ENCODE measurements around the gene CELF4. TPM values are rescaled to one million over a fixed set of nuclear protein-coding genes. Genes with fewer than 3 reads are reported as not detected.

Gene CELF4
- total and polyA plus RNA-seq, 2 donors (not counting 3 experiments of a cell fraction or from before 2014, with no cell fraction given): not detected

GRCh38 chr18:37467002-37467662 is 98.5 kb downstream of the CELF4 start:
- no peaks in the 10 kb centered on the region for H3K36me3 ChIP-seq (ENCODE audit: control insufficient read depth in 2 of 2, extremely low read depth in 1 of 2, insufficient read depth in 2 of 2, low read length in 2 of 2)
- POLR2A ChIA-PET: no interaction called here
- no peaks in the 10 kb centered on the region for H3K79me2 ChIP-seq (ENCODE audit: control insufficient read depth, insufficient read depth, low read length)
- DNase-seq (ENCODE audit: low read depth, low spot score): no peak
- H3K9ac ChIP-seq (replicated peaks; ENCODE audit: extremely low read depth, insufficient read depth, low read length): no peak overlapping the region
- dilution Hi-C loops (cut with MboI; ENCODE audit: extremely low pct_ligation_motif_present, low sequenced_read_pairs): no loop called here
- no peak overlapping the region for H2AFZ ChIP-seq (ENCODE audit: low read depth, low read length)
- no TSS peak for BruUV-seq (replicated peaks)
- FAIRE-seq: no peak
- no peaks in the 10 kb centered on the region for H3K9me3 ChIP-seq (replicated peaks; ENCODE audit: control insufficient read depth, insufficient read depth, low read length)
- H4K20me1 ChIP-seq (replicated peaks; ENCODE audit: control insufficient read depth, extremely low read depth, insufficient read depth, low read length): no peaks in the 10 kb centered on the region
- no peaks in the 10 kb centered on the region for H3K4me1 ChIP-seq (ENCODE audit: control insufficient read depth, extremely low read depth, insufficient read depth, low read length)
- H3K4me3 ChIP-seq (replicated peaks in 1 of 3; ENCODE audit: insufficient read depth in 1 of 3, low read depth in 1 of 3, low read length in 3 of 3): no peak overlapping the region
- no peak overlapping the region for H3K27ac ChIP-seq (ENCODE audit: insufficient read depth, low read depth, low read length)
- TF ChIP-seq MYC (IDR thresholded peaks at IDR 0.05; ENCODE audit: low read depth, low read length) (no peak), MAX (IDR thresholded peaks at IDR 0.05; ENCODE audit: insufficient read depth, insufficient read length) (no peak), EZH2 (IDR thresholded peaks at IDR 0.05; ENCODE audit: borderline replicate concordance, low read depth, low read length, severe bottlenecking) (no peak), POLR2A (IDR thresholded peaks at IDR 0.05; ENCODE audit: low read depth, low read length) (no peak), CTCF (IDR thresholded peaks at IDR 0.05; ENCODE audit: extremely low read depth in 1 of 2, insufficient read depth in 1 of 2, low read depth in 1 of 2, low read length in 2 of 2) (no peak), POLR2AphosphoS5 (IDR thresholded peaks at IDR 0.05; ENCODE audit: insufficient read depth, low read depth, low read length) (no peak), GATA2 (IDR thresholded peaks at IDR 0.05; ENCODE audit: insufficient read depth, insufficient read length, low read depth, low read length) (no peak), JUN (IDR thresholded peaks at IDR 0.05; ENCODE audit: borderline replicate concordance, insufficient read depth, insufficient read length, low read depth) (no peak), FOS (IDR thresholded peaks at IDR 0.05; ENCODE audit: borderline replicate concordance, insufficient read depth, low read length) (no peak)
- no peak overlapping the region for H3K4me2 ChIP-seq (ENCODE audit: insufficient read depth, low read length)
- no peaks in the 10 kb centered on the region for H3K27me3 ChIP-seq (ENCODE audit: control insufficient read depth in 2 of 2, insufficient read depth in 2 of 2, low read length in 2 of 2)
- intact Hi-C loops (cut with micrococcal nuclease): no loop called here
- H3K9me1 ChIP-seq (replicated peaks; ENCODE audit: control insufficient read depth, extremely low read depth, insufficient read depth, low read length): no peaks in the 10 kb centered on the region
- CTCF ChIA-PET: no interaction called here
